Activated naive CD4-positive, alpha-beta T cell (primary cell): ENCODE measurements around the gene SUMO4.
"Not testable (repeated sequence)": the region's sequence is repeated elsewhere in the genome, so short reads cannot be mapped to it uniquely, and the experiment has no call there.

ENCODE experiments used
- DNase-seq, 4 experiments: peaks; one replicate each; lab custom pipeline; 2025; lab: John Stamatoyannopoulos, UW

SUMO4 gene

DNA sequence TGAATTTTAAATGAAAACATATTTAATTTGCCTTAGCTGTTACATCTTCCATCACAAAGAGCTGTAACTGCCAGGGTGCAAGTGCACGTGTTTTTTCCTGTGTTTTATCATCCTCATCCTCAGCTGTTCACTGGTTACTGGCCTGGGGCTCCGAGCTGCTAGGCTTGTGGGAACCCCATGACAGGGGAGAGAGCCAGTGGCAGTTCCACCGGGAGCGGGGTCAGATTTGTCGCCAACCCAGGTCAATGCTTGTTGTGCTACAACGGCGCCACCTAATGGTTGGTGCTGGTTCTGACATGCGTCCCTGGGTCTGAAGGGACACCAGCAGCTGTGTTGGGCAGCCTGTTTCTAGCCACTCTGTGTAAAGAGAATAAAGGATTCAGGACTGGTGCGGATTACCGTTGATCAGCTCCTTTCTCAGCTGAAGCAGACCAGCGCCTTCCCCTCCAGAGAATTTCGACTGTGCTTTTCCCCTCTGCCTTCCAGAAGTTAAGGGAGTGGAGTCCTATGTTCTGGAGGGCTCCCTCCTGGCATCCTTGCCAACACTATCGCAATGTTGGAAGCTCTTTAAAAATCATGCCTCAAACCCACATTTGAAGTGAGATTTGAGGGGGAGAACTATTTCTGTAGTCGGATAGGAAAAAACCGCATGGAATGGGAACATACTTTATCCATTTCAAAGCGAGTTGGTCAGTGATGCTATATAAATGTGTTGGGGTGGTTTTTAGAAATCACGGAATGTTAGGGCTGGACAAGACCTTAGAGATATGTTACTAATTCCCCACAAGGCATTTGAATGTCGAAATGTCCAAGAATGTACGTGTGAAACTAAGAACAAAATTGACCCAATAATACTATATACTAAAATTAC lies 32.1 kb downstream of the SUMO4 start:
- DNase-seq = peak; percentile 79 to 94 (median 85)

DNA sequence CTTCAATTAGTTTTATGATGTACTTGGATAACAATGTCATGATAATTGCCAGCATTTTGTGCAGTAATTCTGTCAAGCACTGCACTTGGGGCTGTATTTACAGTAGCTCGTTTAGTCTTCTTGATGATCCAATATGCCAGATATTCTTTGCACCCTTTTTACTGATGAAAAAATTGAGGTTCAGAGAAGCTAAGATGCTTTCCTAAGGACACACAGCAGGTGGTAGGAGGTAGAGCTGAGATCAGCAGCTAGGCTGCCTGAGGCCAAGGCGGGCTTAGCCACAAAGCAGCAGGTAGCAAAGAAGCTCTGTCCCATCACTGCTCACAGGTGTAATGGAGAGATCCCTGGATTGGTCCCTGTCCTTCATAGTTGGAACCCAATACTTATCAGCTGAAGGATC lies 33.3 kb downstream of the SUMO4 start:
- no peak for DNase-seq

DNA sequence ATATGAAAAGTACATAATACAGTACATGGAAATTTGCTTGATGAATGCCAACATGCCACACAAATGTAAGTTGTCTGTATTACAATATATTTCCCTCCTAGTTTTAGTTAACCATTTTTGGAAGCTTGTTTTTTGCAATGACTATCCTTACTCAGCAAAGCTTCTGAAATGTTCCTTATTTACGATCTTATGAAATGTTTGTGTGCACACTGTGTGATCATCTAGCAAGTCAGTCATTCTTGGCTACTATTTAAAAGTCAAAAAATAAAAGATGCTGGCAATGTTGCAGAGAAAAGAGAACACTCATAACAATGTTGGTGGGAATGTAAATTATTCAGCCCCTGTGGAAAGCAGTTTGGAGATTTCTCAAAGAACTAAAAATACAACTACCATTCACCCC lies 33.8 kb downstream of the SUMO4 start:
- DNase-seq = no peak

DNA sequence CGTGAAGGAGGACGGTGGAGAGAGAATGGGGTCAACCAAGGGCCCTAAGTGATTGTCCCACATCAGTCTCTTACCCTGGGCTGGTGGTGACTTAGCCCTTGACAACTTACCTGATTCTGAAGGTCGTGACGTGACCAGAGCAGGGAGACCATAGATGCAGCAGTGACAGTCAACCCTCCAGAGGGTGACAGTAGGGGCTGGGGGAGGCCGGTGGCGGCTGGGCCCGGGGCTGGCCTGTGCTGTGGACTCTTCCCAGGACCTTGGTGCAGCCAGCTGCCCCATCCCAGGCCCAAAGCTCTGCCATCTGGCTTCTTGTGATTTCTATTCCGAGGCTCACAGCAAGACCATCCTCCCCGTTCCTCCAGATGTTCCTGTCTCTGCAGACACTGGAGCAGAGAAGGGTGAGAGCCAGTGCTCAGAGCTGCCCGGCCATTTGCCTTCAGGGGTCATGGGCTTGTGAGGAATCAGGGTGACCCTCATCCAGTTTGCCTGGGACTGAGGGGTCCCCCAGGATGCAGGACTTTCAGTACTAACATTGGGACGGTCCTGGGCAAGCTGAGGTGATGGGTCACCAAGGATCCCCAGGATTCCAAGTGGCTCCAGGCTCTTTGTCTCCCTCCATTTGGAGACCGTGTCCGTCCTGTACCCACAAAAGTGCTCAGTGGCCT lies 36.0 kb downstream of the SUMO4 start:
- no peak for DNase-seq

DNA sequence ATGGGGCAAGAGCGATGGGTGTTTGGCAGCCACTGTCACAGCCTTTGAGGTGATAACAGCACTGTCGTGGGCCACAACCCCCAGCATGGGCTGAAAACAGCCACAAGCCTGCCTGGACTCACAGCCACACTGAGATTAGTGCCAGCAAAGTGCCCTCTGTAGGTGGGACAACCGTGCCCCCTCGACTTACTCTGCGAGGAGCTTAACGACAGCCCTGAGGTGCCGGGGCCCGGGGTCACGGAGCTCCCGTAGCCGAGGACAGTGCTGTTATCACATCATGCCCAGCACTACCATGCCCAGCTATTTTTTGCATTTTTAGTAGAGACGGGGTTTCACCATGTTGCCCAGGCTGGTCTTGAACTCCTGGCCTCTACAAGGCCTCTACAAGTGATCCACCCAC lies 36.6 kb downstream of the SUMO4 start:
- no peak for DNase-seq

DNA sequence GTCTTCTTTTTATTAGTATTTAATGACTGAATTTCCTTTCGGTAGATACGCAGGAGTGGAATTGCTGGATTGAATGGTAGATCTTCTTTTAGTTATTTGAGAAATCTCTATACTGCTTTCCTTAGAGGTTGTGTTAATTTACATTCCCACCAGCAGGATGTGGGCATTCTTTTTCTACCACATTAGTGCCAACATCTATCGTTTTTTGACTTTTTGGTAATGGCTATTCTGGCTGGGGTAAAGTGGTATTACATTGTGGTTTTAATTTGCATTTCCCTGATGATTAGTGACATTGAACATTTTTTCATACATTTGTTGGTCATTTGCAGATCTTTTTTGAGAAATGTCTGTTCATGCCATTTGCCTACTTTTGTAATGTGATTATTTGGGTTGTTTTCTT lies 37.1 kb downstream of the SUMO4 start:
- DNase-seq = no peak

DNA sequence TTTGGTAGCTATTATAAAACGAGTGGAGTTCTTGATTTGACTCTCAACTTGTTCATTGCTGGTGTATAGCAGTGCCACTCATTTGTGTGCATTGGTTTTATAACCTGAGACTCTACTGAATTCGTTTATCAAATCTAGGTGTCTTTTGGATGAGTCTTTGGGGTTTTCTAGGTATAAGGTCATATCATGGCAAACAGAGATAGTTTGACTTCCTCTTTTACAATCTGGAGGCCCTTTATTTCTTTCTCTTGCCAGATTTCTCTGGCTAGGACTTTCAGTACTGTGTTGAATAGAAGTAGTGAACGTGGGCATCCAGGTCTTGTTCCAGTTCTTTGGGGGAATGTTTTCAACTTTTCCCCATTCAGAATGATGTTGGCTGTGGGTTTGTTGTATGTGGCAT lies 38.8 kb downstream of the SUMO4 start:
- DNase-seq = no peak

DNA sequence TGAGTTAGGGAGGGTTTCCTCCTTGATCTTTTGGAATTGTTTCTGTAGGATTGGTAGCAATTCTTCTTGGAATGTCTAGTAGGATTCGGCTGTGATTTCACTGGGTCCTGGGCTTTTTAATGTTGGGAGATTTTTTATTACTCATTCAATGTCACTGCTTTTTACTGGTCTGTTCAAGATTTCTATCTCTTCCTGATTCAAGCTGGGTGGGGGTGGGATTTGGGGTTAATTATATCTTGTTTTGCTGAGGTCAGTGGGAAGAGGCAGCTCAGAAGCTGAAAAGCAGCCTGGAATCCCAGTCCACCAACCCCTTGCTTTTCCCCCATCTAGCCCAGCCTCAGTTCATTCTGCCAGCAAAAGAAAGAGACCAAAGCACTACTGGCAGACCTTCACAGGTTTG lies 39.6 kb downstream of the SUMO4 start:
- no peak for DNase-seq

DNA sequence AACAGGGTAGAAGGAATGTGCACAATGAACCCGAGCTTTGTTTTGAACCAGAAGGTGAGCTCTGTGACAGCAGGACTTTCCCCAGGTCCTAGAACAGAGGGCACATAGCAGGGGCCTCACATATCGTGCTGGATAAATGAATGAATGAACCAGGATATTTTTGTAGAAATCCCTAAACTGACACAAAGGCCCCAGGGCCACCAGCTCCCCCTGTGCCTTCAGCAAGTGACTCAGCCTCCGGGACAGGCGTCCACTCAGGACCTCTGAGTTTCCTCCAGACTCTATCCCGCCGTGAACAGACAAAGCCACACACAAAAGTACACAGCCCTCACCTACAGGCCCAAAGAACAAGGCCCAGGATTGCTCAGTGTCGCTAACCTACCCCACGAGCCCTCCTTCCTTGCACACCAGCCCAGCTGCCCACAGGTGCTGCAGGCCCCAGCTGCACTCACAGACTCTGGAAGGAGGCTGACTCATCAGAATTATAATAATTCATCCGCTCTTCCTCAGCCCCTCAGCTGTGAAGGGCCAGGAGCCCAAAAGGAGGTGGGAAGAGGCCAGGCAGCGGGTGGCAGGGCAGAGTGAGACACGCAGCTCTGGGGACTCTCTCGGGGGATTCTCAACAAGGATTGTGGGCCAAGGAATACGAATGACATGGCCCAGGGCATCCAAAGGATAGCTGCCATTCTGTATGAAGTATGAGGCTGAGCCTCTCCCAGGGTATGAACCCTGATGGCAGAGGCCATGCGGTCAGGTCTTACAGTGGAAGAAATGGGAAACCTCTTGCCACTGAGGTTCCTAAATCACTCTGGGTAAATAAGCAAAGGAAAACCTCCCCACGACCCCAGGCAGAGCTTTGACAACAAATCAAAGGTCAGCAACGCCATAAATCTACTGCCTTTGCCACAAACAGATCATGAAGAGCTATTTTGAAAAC lies 40.9 kb downstream of the SUMO4 start:
- no peak for DNase-seq

DNA sequence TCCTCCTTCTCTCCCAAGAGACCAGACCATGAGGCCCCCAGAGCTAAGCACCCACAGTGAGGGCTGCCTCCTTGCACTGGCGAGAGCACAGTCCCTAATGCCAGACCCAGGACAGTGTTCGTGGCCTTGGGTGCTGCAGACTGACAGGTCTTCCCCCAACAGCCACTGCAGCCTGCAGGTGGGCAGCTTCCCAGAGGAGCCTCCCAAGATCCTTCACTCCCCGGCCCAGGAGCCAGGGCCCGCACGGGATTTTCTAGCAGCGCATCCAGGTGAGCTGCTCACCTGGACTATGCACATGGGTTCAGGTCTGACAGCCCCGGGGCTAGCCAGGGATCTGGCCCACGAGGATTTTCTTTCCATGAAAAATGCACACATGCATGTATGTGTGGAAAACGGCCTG lies 41.7 kb downstream of the SUMO4 start:
- no peak for DNase-seq

DNA sequence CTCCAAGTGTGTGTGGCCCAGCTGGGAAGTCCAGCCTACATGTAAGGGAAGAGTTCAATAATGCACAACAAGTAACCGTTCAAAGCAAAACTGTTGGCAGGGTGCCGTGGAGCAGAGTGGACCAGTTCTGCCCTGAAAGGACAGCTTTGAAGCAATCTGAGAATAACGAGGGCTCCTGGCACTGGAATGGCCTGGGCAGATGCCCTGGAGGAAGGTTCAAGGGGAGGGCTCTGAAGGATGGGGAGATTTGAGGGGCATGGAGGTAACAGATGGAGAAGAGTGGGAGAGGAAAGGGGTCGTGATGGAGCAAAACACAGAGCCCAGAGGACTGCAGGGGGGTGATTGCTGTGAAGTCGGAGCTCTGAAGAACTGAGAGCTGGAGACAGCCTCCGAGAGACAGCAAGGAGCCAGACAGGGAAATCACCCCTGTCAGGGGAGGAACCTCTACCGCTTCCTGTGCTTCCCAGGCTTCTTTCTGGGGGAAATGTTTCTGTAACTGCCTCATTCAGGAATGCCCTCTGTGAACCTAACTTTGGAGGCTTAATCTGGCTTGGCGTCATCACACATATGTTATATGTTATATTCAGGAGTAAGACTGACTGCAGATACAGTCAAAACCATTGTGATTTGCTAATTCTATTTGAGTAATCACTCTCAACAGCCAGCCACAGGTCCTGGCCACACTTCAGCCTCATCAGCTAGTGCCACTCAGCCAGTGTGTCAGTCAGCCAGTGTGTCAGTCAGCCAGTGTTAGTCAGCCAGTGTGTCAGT lies 43.5 kb downstream of the SUMO4 start:
- DNase-seq = no peak

DNA sequence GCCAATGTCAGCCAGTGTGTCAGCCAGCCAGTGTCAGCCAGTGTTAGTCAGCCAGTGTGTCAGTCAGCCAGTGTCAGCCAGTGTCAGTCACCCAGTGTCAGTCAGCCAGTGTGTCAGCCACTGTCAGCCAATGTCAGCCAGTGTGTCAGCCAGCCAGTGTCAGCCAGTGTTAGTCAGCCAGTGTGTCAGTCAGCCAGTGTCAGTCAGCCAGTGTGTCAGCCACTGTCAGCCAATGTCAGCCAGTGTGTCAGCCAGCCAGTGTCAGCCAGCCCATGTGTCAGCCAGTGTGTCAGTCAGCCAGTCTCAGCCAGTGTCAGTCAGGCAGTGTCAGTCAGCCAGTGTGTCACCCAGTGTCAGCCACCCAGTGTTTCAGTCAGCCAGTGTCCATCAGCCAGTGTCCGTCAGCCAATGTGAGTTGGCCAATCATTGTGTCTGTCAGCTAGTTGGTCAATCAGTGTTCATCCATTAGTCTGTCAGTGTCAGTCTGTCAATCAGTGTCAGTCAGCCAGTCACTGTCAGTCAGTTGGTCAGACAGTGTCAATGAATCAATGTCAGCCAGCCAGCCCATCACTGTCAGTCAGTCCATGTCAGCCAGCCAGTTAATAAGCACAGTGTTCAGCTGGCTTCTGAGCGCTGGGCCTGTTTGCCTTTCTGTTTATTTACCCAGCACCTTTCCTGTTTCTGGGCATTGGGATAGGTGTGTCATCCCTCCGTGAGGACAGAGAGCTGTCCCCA lies 44.5 kb downstream of the SUMO4 start:
- DNase-seq = not testable (repeated sequence)

DNA sequence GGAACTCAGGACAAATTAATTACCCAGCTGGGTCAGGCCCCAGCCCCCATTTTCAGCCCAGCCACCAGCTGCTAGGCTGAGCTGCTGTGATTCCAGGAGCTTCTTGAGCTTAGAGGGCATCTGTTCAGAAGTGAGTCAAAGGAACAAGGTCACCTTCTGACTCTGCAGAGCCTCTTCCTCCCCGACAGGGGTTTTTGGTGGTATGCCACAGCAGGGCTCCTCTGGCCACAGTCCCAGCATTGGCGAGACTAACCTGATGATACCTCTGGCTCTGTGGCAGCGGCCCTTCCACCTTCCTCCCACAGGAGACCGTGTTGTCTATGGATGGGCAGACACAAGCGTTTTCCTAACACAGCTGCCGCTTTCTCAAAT lies 45.0 kb downstream of the SUMO4 start:
- DNase-seq = no peak

DNA sequence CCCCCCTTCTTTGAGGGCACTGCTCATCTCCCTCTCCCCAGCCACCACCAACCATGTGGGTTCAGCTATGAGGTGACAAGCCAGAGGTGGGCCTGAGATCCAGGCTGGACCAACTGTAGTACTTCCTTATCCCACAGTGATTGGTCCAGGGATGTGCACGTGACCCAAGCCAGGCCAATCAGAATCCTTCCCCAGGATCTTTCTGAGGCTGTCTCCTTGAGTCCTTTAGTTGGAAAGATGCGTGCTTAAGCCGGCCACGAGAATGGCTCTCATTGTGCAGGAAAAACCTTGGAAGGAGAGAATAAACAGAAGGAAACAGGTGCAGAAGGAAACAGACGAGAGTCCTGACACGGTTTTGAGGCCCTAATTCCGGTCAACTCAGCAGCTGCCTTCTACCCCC lies 45.5 kb downstream of the SUMO4 start:
- DNase-seq = no peak

DNA sequence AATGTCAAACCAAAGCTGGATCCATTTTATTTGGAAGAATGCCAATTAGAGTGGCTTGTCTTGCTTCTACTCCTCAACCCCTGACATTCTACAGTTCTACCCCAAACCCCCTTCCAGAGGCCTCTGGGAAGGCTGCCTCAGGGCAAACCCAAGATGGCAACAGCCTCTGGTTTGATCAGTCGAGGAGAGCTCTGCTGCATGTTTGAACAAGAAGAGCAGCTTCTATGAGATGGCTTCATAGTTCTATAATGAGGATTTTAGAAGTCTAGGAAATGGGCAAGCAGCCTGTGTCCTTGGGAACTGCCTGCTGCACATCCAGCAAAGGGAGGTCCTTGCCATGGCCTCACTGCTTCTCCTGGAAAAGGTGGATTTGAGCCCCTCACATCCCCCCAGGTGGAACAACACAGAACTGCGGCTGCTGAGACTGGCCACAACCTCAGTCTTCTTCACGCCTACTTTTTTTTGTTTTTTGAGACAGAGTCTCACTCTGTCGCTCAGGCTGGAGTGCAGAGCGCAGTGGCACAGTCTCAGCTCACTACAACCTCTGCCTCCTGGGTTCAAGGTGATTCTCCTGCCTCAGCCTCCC lies 46.8 kb downstream of the SUMO4 start:
- DNase-seq = no peak

DNA sequence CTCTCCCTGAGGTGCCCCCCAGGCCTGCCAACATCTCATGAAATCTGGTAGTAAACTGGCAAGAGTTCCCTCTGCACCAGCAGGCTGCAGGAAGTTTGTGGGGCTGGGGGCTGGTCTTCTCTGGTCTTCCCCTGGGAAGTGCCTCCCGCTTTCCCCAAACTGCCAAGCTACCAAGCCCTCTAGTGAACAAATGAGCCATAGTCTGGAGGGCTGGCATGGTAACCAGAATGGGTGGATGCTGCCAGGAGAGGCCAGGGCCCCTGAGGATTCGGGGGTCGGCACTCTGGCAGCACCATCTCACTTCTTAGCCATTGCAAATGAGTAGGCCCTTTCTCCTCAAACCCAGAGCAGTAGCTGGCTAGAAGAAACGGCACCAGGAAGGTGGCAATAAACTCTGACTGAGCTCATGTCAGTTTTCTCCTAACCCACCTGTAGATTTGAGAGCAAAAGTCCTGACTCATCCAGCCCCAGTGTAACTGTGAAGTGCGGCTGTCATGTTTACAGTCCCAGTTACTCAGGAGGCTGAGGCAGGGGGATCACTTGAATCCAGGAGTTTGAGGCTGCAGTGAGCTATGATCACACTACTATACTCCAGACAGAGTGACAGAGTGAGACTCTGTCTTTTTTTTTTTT lies 48.9 kb downstream of the SUMO4 start:
- DNase-seq = no peak

DNA sequence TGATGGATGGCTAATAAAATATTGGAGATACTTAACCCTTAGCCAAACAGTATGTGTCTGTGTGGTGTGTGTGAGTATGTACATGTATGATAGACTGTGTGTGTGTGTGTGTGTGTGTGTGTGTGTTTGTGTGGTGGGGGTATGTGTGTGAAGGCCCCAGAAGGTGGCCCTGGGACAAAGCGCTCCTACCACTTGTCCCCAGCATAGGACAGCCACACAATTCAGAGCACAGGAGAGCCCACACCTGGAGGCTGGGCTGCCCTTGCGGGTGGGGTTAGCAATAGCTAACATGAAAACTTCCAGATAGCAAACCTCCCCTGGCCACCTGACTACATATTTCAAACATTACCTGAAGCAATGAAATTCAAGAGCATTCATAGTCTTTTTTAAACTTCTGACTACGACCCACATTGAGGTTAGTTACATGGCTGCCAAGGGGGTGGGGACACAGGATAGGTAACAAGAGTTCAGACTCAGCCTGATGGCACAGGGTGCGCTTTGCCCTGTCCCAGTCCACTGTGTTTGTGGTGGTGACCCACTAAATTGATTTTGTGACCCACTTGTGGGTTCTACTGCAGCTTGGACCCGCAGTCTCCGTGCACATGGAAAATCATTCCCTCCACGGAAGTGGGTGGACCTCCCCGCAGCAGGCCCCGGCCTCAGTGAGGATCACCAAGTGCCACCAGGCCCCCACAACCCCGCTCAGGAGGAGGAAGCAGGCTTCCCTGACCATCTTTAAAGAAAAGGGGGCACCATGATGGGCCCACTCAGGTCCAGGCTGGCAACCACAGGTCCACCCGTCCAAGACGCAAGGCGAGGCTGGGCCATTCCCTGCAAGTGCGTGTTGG lies 50.0 kb downstream of the SUMO4 start:
- DNase-seq = no peak
